Left lung (tissue), 10 donors: ENCODE measurements around the gene LRRFIP2. TPM values are rescaled to one million over a fixed set of nuclear protein-coding genes. Genes with fewer than 3 reads are reported as not detected.

Source experiments
- ATAC-seq: fragments of 200-7000 bp; cut with Tn5 transposase; one replicate; pipeline ENCODE4 v1.9.1; 2020; ENCODE audit warnings: moderate library complexity
- DNase-seq, 4 donors: peaks; one replicate each; pipeline ENCODE4 v3.0.0-alpha.2; 2013 to 2020
- H3K27ac ChIP-seq, 2 donors: fragments of 200-600 bp; sonication (generic) in 1 of 2; one replicate each; pipeline versions ENCODE4 v1.5.0 to v1.8.0; 2020 to 2021
- H3K27me3 ChIP-seq, 2 donors: fragments of 200-600 bp; sonication (generic) in 1 of 2; one replicate each; pipeline versions ENCODE4 v1.5.0 to v1.8.0; 2020 to 2021
- H3K36me3 ChIP-seq, 2 donors: fragments of 200-600 bp; sonication (generic) in 1 of 2; one replicate each; pipeline versions ENCODE4 v1.5.0 to v1.8.0; 2020 to 2021
- H3K4me1 ChIP-seq, 2 donors: fragments of 200-600 bp; one replicate each; pipeline ENCODE4 v1.8.0; 2021
- H3K4me3 ChIP-seq, 2 donors: fragments of 200-600 bp; sonication (generic) in 1 of 2; one replicate each; pipeline versions ENCODE4 v1.5.0 to v1.8.0; 2020 to 2021; ENCODE audit warnings: mild to moderate bottlenecking in 1 of 2
- H3K9me3 ChIP-seq, 2 donors: fragments of 200-600 bp; sonication (generic) in 1 of 2; one replicate each; pipeline versions ENCODE4 v1.5.0 to v1.8.0; 2020 to 2021
- intact Hi-C, 2 donors: fragments of 100-400 bp; cut with DNase I; formaldehyde crosslinking; loops; one replicate each; pipeline versions ENCODE4 v1.11.2 to v1.14.2; 2022
- polyA plus RNA-seq, 6 donors: library from polyadenylated mRNA; unstranded; fragments of 120-200 nt; gene quantifications; one replicate each; pipeline ENCODE4 v1.2.1, GENCODE V29; 2013; ENCODE audit not compliant: insufficient read length in 6 of 6
- total RNA-seq, 2 donors: library from RNA; stranded (reverse); fragmentation: NEBNext Ultra II Directional; extraction: Animal tissue kit (Norgen Biotek cat#: 25700); gene quantifications; one replicate each; pipeline ENCODE4 v1.2.1, GENCODE V29; 2021
- TF ChIP-seq, protein P1 (sequence below), 2 donors: fragments of 200-600 bp; sonication (generic) in 1 of 2; IDR thresholded peaks; one replicate each; pipeline versions ENCODE4 v1.5.0 to v1.8.0; 2021; ENCODE audit warnings: antibody characterized with exemption in 2 of 2
- donor health status: DM: no; HTN: yes; CAD: no.
- donor health status: DM: no; HTN: no; CAD: no.

The LRRFIP2 gene
- total and polyA plus RNA-seq, 8 donors: 52.6 to 76.3 (median 66.0) TPM

GRCh38 chr3:37037352-37037751, 137.0 kb downstream of the LRRFIP2 start:
- DNase-seq (no peak), ATAC-seq (no peak)
- H3K9me3 ChIP-seq: peaks cover 0 to 6% of the 10 kb centered on the region in 2 donors
- TF ChIP-seq, protein P1, sequence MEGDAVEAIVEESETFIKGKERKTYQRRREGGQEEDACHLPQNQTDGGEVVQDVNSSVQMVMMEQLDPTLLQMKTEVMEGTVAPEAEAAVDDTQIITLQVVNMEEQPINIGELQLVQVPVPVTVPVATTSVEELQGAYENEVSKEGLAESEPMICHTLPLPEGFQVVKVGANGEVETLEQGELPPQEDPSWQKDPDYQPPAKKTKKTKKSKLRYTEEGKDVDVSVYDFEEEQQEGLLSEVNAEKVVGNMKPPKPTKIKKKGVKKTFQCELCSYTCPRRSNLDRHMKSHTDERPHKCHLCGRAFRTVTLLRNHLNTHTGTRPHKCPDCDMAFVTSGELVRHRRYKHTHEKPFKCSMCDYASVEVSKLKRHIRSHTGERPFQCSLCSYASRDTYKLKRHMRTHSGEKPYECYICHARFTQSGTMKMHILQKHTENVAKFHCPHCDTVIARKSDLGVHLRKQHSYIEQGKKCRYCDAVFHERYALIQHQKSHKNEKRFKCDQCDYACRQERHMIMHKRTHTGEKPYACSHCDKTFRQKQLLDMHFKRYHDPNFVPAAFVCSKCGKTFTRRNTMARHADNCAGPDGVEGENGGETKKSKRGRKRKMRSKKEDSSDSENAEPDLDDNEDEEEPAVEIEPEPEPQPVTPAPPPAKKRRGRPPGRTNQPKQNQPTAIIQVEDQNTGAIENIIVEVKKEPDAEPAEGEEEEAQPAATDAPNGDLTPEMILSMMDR (IDR thresholded peaks at IDR 0.05): no peak
- no peaks in the 10 kb centered on the region for H3K27me3 ChIP-seq
- H3K27ac ChIP-seq: no peak overlapping the region
- H3K36me3 ChIP-seq: peaks cover 0 to 85% of the 10 kb centered on the region in 2 donors
- intact Hi-C loops: no loop called here
- H3K4me3 ChIP-seq: no peak overlapping the region
- H3K4me1 ChIP-seq: no peaks in the 10 kb centered on the region

GRCh38 chr3:37032961-37033360, 141.4 kb downstream of the LRRFIP2 start:
- Histone ChIP-seq H3K4me1 (peaks cover 0 to 6% of the 10 kb centered on the region in 2 donors), H3K4me3 (no peak overlapping the region), H3K9me3 (peaks cover 0 to 6% of the 10 kb centered on the region in 2 donors), H3K36me3 (peaks cover 0 to 97% of the 10 kb centered on the region in 2 donors), H3K27ac (no peak overlapping the region), H3K27me3 (no peaks in the 10 kb centered on the region)
- ATAC-seq (peak; percentile 76), DNase-seq (peak in 2 of 4 donors; percentile 41 to 65)
- TF ChIP-seq, protein P1 (IDR thresholded peaks at IDR 0.05): no peak
- intact Hi-C loops: no loop called here

DNA sequence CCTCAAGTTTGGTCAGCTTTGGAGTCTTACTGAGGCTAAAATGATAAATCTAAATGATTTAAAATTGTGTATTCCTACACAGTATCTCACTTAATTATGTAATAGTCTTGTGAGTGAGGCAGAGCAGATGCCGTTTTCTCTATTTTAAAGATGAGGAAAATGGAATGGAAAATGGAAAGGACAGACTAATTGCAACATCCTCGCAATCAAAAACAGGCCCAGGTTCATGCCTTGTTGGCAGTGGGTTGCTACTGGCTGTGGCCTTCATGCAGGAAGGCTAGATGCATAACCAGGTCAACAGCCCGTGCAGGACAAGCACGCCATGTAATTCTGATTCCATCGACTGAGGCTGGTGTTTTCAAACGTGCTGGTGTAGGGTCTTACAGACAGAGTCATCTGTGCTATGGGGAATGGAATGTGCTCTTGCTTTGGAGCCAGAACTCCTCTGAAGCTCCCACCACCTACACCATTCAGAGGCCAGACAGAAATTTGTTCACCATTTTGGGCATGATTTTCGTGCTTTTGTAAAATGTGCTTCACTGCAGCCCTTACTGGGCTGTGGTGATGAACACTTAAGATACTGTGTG, 143.2 kb downstream of the LRRFIP2 start:
- intact Hi-C loops: no loop called here
- no peak overlapping the region for H3K4me3 ChIP-seq
- no peak for ATAC-seq
- peaks cover 0 to 100% of the 10 kb centered on the region in 2 donors for H3K36me3 ChIP-seq
- TF ChIP-seq, protein P1 (IDR thresholded peaks at IDR 0.05): no peak
- peaks cover 0 to 3% of the 10 kb centered on the region in 2 donors for H3K9me3 ChIP-seq
- H3K4me1 ChIP-seq: peaks cover 0 to 6% of the 10 kb centered on the region in 2 donors
- no peaks in the 10 kb centered on the region for H3K27me3 ChIP-seq
- H3K27ac ChIP-seq: peak overlapping the region in 1 of 2 donors; percentile 56
- DNase-seq: no peak

- H3K27ac ChIP-seq: peak overlapping the region in 1 of 2 donors; percentile 56
These were observed 143.8 kb downstream of the LRRFIP2 start for GRCh38 chr3:37030588-37030987.

GRCh38 chr3:37029516-37030163, 144.7 kb downstream of the LRRFIP2 start:
- Histone ChIP-seq H3K27ac (no peak overlapping the region), H3K4me3 (no peak overlapping the region), H3K27me3 (no peaks in the 10 kb centered on the region), H3K36me3 (peaks cover 0 to 93% of the 10 kb centered on the region in 2 donors), H3K4me1 (peaks cover 6% of the 10 kb centered on the region in 2 donors), H3K9me3 (no peaks in the 10 kb centered on the region)
- TF ChIP-seq, protein P1 (IDR thresholded peaks at IDR 0.05): no peak
- DNase-seq: no peak
- no peak for ATAC-seq
- intact Hi-C loops: no loop called here

More at GRCh38 chr3:37030588-37030987, 143.8 kb downstream of the LRRFIP2 start:
- intact Hi-C loops: no loop called here
- no peaks in the 10 kb centered on the region for H3K9me3 ChIP-seq
- peaks cover 0 to 100% of the 10 kb centered on the region in 2 donors for H3K36me3 ChIP-seq
- TF ChIP-seq, protein P1 (IDR thresholded peaks at IDR 0.05): no peak
- ATAC-seq: peak; percentile 25
- no peaks in the 10 kb centered on the region for H3K27me3 ChIP-seq
- H3K4me1 ChIP-seq: peaks cover 0 to 6% of the 10 kb centered on the region in 2 donors
- no peak overlapping the region for H3K4me3 ChIP-seq
- DNase-seq: no peak
